SK-N-DZ (cell line): ENCODE measurements around the gene PTRH2.
"Not testable (repeated sequence)": the region's sequence is repeated elsewhere in the genome, so short reads cannot be mapped to it uniquely, and the experiment has no call there.

Experiments used
- DNase-seq: peaks from one replicate; pipeline ENCODE4 v3.0.0-alpha.2; 2015; ENCODE audit warnings: low spot score

The PTRH2 gene

GRCh38 chr17:59669944-59670343 is 37.3 kb downstream of the PTRH2 start:
- no peak for DNase-seq

GRCh38 chr17:59669411-59669810 is 37.8 kb downstream of the PTRH2 start:
- no peak for DNase-seq

- DNase-seq: no peak
These were observed 38.4 kb downstream of the PTRH2 start for GRCh38 chr17:59668816-59669215.

- no peak for DNase-seq
These were observed 41.0 kb downstream of the PTRH2 start for GRCh38 chr17:59666235-59666634.

- not testable (repeated sequence) for DNase-seq
These were observed 50.6 kb downstream of the PTRH2 start for GRCh38 chr17:59656624-59657023.

- DNase-seq: no peak
These were observed 55.1 kb downstream of the PTRH2 start for GRCh38 chr17:59652119-59652518.

- no peak for DNase-seq
These were observed 55.9 kb downstream of the PTRH2 start for GRCh38 chr17:59651346-59651745.

GRCh38 chr17:59650642-59651041 is 56.6 kb downstream of the PTRH2 start:
- no peak for DNase-seq

- DNase-seq: no peak
These were observed 57.3 kb downstream of the PTRH2 start for GRCh38 chr17:59649886-59650285.
